ENCODE data around the gene GLIS1.

The GLIS1 gene

DNA sequence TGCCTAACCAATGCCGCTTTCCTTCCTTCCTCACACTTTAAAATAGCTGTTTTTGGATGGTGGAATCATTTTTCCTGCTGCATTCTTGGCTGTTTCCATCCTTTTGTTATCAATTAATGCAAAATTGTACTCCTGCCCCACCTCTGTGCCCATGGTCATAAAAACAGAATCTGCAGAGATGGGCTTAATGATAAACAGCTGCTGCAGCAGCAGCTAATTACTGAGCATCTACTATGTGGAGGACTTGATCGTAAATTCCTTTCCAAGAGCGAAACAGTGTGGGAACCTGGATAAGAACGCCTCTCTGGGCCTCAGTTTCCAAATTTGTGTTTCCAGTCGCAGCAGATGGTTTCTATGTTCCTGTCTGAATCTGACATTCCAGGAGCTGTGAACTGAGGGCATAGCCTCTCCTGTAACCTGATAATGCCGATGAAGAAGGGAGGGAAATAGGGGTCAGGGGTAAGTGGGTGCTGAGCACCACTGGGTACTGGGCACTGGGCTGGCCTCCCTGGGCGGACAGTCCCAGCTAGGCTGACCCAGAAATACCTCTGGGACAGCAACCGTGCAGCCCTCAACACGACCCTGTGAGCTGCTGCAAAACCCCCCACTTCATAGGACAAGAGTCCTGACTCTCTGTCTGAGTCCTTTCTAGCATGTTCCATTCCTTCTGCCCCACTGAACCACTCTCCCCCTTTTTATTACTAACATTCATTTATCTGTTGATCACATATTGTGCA lies 158.1 kb downstream of the GLIS1 start:
- DNase-seq (ENCODE audit: low read depth in 2 of 2), result no peak

DNA sequence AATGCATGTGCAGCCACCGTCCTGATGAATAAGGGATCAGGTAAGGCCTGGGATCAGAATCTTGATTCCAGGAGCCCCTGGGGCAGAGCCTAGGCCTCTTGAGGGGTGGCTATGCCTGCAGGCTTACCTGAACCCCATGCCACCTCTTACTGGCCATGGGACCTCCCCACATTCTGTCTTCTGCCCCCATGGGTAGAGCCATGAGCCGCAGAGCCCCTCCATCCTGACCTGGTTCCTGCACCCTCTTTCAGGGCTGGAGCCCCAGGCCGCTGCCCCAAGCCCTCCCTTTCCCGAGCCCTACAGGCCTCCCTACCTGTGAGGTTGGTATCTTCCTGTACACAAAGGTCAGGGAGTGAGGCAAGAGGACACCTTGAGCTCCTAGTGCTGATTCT lies 159.0 kb downstream of the GLIS1 start:
- no peak for DNase-seq (ENCODE audit: low read depth in 2 of 2)

DNA sequence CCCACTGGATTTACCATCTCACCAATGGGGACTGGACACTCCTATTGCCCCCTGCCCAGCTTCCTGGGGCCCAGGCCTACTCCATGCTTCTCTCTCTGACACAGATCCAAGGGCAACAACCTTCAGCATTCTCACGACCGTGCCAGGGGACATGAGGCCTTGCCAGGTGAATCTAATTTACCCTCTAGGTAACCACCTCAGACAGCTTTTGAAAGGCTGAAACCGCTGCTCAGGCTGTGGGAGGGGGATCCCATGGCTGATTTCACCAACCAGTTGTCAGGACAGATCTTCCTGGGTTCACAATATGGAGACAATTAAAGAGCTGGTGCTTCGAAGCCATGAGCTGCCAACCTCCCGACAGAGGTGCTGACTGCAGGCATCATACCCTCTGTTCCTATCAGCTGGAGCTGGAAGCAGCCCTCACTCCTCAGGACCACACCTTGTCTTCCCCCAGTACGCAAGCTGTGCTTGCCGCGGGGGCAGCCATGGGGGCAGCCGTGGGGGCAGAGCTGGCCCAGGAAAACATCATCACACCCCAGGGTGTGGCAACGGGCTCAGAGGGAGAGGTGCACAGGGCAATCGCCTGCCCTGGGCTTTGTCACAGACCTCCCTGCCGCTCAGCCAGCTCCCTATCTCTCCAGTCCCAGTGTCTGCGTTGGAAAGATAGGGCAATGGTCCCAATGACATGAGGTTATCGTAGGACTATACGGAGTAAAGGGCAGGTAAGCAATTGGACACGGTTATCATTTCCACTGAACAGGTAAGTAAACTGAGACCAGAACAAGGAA lies 159.5 kb downstream of the GLIS1 start:
- DNase-seq (ENCODE audit: low read depth in 2 of 2), result no peak

DNA sequence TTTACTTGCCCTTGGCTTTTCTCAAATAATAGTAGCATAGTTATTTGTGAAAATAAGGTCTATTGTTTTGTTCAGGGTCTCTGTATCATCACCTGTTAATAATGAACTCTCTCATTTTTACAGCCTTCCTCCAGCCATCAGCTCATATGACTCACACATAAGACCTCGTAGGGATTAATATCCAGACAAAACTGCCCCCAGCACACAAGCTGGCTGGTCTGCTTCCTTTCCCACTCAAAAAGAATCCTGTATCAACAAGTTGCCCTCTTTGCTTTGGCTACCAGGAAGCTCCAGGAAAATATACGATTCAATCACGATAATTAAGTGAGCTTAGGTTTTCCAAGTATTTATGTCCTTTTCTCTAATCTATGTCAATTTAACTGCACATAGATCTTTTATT lies 160.6 kb downstream of the GLIS1 start:
- DNase-seq (ENCODE audit: low read depth in 2 of 2), result no peak

DNA sequence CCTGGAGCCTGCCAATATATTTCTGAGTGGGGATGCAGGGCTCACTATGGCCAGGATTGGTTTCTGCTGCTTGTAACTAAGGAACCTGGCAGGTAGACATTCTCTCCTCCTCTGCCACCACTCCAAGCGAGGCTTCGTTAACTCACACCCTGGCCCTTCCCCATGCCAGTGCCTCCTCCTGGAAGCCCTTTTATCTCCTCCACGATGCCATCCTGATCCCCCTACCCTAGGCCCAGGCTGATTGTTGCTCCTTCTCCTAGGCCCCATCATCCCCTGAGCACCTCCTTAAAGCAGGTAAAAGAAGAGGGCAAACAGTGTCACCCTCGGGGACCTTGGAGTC lies 161.2 kb downstream of the GLIS1 start:
- DNase-seq (ENCODE audit: low read depth in 2 of 2), result no peak

DNA sequence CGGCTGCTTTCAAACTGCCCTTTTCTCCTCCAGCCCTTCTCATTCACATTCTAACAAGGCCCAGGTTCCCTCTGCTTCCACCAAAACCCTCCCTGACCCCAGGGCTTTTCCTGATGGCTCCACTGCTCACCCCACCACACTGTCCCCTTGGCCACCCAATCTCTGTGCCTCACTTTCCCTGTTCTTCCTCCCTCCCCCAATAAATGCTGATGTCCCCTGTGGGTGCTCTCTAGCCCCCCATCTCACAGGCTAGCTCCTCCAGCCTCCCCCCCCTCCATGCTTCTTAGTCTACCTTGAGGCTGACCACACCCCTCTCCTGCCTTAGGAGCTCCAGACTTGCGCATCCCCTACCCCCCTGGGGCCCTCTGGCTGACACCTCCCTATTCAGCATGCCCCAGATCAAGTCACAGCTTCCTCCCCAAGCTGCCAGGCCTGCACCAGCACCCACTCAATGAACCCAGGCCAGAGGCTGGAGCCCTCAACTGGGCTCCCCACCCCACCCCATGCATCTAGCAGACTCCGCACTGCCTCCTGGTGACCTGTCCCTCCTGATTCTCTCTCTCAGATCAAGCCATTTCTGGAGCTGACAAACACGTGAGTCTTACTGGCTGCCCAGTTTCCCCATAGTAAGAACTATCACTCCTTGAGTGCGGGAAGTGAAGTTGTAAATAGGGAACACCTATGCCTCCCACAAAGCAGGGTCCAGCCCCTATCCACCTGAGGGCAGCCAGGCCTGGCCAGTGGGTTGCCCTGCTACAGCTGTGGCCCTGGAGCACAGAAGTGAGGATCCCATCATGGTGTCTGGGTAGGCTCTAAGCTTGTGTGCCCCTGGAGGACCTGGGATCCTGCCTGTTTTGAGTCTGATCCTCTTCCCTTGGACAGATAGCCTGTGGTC lies 161.9 kb downstream of the GLIS1 start:
- no peak for DNase-seq (ENCODE audit: low read depth in 2 of 2)

DNA sequence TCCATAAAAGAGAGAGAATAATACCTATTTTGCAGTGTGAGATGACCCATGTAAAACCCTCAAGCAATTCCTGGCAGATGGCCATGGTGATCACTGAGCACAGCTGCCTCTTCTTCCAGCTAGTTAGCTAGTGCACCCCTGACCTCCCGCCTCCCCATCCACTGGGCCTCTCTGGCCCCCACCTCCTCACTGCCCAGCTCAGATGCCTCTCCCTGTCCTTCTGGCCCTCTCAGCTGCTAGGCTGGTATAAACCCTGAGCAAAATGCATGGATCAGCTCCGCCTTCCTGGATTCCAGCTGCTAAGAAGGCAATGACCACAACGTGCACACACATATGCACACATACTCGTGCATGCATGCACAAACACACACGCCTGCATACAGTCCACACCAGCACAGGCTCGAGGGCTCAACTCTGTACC lies 162.6 kb downstream of the GLIS1 start:
- no peak for DNase-seq (ENCODE audit: low read depth in 2 of 2)

DNA sequence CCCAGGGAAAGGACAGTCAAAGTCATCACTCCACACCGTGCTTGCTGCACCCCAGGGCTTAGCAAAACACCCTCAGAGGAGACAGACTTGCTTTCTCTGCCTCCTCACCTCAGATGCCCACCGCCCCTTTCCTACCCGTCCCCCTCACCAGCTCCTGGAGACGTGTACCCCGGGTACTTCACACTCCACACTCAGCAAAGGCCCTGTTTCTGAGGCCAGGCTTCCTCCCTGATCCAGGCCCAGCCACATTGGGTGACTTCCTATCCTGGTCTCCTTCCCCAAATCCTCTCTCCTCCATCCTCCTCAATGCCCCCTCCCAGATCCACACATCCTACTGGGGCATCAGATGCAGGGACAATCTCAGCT lies 163.0 kb downstream of the GLIS1 start:
- no peak for DNase-seq (ENCODE audit: low read depth in 2 of 2)

DNA sequence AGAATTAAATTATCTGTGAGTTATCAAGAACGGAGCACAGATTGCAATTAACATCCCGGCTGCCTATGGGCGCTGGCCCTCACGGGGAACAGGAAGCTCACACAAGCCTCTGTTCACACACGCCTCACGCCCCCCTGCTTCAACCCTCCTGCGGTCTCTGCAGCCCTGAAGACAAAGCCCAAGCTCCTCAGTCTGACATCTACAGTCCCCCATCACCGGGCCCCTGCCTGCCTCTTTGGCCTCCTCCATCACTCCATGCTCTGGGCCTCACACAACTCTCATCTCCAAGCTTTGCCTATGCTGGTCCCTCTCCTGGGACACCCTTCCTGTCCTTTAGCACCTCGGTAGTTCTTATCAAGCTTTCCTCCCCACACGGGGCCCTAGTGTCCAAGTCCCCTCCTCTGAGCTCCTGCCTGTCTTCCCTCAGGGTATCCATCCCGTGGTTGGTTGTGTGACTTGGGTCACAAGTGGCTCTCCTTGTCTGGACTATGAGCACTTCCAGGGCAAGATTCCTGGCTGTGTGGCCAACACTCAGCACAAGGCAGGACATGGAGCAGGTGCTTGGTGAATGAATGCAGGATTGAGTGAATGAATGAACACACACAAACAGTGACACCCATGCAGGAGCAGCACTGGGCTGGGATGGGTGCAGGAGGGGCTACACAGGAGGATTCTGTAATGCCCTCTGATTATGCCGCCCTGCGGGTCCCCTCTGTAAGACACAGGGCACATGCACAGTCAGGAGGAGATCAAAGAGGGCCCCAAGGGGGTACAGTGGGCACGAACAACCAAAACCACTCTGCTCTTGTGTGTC lies 163.6 kb downstream of the GLIS1 start:
- no peak for DNase-seq (ENCODE audit: low read depth in 2 of 2)

DNA sequence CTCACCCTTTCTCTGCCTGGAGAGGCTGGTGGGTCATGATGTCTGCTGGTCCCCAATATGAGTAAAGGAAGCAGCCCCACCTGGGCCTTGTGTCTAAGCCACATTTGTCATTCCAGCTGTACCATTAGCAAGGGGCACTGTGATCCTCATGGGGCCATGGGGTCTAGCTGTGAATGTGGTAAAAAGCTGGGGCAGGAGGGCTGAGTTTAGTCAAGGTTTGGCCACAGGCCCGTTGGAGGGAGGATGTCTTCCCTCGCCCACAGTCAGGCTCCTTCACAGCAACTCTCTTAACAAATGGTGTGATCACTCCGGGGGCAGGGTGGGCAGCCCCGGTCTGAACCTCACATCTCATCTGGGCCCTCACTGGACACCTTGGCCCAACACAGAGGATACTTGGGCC lies 164.3 kb downstream of the GLIS1 start:
- no peak for DNase-seq (ENCODE audit: low read depth in 2 of 2)

DNA sequence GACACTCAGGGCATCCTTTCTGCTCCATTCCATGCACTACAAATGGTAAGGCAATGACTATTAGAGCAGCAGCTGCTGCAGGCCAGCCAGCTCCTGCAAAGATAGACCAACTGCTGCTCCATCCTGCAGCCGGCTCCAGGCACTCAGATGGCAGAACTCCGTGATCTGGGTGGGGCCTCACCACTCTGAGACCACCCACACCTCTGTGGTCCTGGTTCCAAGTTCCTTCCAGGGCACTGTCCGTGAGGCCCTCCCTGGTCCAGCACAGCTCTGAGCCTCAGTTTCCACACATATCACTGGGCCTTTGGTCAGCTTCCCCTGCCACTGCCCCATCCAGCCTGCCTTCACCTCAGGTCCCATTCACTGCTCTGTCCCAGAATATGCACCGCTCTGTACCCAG lies 165.0 kb downstream of the GLIS1 start:
- no peak for DNase-seq (ENCODE audit: low read depth in 2 of 2)

DNA sequence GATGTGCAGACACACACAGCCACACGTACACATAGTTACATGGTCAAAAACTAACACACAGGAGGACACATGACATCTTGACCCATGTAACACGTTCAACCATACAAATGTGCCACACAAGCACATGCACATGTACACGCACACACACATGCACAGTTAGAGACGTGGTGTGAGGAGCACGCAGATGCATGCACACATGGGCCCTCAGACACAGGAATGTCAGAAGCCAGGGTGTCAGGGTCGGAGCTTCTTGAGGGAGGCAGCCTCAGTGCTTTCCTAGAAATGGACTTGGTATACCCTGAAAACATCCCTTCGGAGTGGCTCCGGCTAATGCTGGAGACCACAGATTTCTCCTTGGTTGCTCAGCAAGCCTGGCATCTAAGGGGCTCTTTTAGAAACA lies 165.4 kb downstream of the GLIS1 start:
- DNase-seq (ENCODE audit: low read depth in 2 of 2), result no peak

DNA sequence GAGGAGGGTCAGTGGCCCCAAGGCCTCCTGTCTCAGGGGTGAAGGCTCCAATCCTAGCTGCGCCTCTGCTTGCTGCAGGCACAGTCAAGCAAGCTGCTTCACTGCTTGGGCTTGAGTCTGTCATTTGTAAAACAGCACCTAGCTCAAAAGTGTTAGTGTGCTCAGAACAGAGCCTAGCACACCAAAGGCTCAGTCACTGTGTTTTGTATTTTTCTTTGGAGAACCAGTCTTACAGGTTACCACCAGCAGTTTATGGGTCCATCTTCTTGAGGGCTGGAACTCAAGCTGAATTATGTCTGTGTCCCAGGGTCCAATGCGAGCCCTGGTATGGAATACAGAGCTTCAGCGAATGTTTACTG lies 166.2 kb downstream of the GLIS1 start:
- DNase-seq (ENCODE audit: low read depth in 2 of 2), result no peak

DNA sequence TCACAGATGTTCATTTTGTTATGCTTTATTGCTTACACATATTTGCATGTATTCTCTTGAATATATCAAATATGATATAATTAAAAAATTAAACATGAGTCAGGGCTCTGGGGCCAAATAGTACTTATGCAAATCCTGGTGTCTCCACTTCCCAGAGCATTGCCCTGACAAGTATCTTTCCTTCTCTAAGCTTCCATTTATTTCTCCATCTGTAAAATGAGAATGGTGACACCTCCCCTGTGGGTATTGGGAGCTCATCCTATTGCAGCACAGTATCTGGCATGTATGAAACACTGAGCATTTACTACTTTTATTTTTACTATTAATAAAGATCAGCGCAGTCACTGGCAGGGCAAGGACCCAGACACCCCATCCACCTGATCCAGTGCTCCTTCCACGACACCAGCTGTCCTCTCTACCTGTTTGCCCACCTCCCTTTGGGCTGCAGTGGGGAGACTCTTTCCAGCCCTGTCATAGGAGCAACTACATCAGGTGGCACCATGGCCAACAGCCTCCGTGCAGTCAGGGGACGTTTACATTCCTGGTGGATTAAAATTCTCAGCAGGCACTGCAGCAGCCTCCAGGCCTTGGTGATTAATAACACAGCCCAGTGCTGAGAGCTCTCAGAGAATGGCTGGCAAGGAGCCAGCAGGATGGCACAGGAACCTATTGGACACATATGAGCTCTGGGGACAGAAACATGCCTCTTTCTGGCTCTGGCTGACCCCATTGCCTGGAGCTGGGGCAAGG lies 166.7 kb downstream of the GLIS1 start:
- DNase-seq (ENCODE audit: low read depth in 2 of 2), result no peak

DNA sequence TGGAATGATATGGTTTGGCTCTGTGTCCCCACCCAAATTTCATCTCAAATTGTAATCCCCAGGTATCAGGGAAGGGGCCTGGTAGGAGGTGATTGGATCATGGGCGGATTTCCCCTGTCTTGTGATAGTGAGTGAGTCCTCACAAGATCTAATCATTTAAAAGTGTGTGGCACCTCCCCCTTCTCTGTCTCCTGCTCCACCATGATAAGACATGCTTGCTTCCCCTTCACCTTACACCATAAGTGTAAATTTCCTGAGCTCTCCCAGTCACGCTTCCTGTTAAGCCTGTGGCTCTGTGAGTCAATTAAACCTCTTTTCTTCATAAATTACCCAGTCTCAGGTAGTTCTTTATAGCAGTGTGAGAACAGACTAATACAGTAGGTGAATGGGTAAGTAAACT lies 170.4 kb downstream of the GLIS1 start:
- no peak for DNase-seq (ENCODE audit: low read depth in 2 of 2)

DNA sequence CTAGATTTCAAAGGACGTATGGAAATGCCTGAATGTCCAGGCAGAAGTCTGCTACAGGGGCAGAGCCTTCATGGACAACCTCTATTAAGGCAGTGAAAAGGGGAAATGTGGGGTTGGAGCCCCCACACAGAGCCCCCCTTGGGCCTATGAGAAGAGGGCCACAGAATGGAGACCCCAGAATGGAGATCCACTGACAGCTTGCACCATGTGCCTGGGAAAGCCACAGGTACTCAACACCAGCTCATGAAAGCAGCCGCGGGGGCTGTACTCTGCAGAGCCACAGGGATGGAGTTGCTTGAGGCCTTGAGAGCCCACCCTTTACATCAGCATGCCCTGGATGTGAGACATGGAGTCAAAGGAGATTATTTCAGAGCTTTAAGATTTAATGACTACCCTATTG lies 171.1 kb downstream of the GLIS1 start:
- no peak for DNase-seq (ENCODE audit: low read depth in 2 of 2)

DNA sequence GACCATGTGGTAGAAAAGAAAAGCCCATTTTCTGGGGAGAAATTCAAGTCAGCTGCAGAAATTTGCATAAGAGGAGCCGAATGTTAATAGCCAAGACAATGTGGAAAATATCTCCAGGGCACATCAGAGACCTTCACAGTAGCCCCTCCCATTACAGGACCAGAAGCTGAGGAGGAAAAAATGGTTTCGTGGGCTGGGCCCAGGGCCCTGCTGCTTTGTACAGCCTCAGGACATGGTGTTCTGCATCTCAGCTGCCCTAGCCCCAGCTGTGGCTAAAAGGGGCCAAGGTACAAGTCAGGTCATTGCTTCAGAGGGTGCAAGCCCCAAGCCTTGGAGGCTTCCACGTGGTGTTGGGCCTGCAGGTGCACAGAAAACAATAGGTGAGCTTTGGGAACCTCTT lies 171.5 kb downstream of the GLIS1 start:
- DNase-seq (ENCODE audit: low read depth in 2 of 2), result no peak

DNA sequence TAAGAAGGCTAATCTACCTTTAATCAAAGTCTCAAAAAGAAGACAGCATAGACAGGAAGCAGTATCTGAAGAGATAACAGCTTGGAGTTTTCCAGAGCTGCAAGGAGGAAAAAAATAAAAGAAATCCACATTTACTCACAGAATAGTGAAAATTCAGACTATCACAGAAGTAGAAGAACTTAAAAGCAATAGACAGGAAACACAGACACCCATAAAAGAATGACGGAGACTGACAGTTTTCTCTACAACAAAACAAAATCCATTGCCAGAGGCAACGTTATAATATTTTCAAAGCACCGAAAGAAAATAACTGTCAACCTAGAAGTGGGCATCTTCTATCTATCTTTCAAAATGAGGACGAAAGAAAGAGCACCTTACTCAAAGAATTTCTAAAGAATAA lies 175.4 kb downstream of the GLIS1 start:
- DNase-seq (ENCODE audit: low read depth in 2 of 2), result no peak

DNA sequence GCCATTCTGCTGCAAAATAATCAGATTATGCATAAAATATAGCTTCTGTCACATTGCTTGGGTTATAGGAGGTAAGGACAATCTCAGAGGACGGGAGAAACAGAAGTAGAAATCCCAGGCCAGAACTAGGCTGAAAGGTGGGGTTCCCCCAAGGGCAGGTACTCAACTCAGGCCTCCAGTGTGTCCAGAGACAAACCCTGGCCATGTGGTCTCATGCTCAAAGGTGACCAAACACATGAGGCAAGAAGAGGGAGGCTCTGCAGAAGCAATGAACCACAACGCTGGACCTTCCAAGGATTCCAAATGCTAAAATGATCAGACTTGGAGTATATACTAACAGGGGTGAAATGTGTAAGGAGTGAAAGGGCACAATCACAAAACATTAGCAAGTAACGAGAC lies 176.0 kb downstream of the GLIS1 start:
- DNase-seq (ENCODE audit: low read depth in 2 of 2), result no peak

DNA sequence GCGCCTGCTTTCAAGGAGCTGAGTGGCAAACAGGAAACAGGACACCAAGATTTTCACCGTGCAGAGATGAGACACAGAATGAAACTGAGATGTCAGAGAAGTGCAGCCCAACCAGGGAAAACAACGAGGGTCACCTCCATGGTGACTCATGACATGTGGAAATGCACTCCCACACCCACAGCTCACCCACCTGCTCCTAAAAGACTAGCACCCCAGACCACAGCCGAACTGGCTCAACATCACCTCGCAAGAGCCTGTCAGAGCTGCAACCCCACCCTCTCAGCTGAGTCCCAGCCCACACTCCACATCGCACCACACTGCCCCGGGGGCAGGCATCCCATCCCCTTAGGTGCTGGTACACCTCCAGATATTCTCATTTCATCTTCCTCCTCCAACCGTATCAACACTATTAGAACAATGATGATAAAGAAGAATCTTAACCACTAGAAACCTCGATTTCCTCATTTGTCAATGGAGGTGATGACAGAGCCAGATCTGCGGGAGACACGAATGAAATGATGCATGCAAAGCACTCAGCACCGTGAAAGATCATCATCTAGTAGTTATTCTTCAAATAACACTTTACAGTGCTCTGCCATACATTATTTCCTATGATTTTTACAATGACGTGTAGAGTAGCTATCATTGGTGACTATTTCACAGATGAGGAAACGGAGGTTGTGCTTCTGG lies 176.5 kb downstream of the GLIS1 start:
- DNase-seq (ENCODE audit: low read depth in 2 of 2), result peak; percentile 42 to 49

Data from stimulated activated CD8-positive, alpha-beta memory T cell treated with anti-CD3 and anti-CD28 coated beads, Interleukin-15, amount 100 ng/mL, for 48 hours (primary cell).